SU-DHL-6 (cell line): ENCODE results near the gene FRMPD2.

Source experiments
- H2AFZ ChIP-seq: fragments of 200-600 bp; sonication (generic); 2 replicates; pipeline ENCODE4 v1.6.1; 2014; ENCODE audit warnings: low read depth, mild to moderate bottlenecking, moderate library complexity, mixed read lengths, antibody characterized with exemption, low read length; ENCODE audit not compliant: severe bottlenecking
- H3F3A ChIP-seq: fragments of 200-600 bp; shearing (Covaris generic); 2 replicates; pipeline ENCODE4 v1.6.0; 2016; ENCODE audit warnings: antibody characterized with exemption, mild to moderate bottlenecking; ENCODE audit not compliant: insufficient read depth
- H3K27ac ChIP-seq: fragments of 200-600 bp; sonication (generic); 2 replicates; pipeline ENCODE4 v1.5.1; 2016; ENCODE audit warnings: low read depth, mild to moderate bottlenecking, low read length, moderate library complexity, mixed read lengths
- H3K27me3 ChIP-seq: fragments of 200-600 bp; sonication (generic), shearing (Covaris generic); 2 replicates; pipeline ENCODE4 v1.6.0; 2014; ENCODE audit warnings: mild to moderate bottlenecking, low read length
- H3K36me3 ChIP-seq: fragments of 200-600 bp; sonication (generic); 2 replicates; pipeline ENCODE4 v1.6.1; 2014; ENCODE audit warnings: mild to moderate bottlenecking, low read length, mixed read lengths
- H3K4me2 ChIP-seq: fragments of 300-600, 200-600 bp; shearing (Covaris generic), sonication (generic); 2 replicates; pipeline ENCODE4 v1.6.0; 2014; ENCODE audit warnings: low read length, low read depth, mild to moderate bottlenecking; ENCODE audit not compliant: poor library complexity, severe bottlenecking
- H3K4me3 ChIP-seq: fragments of 200-600 bp; sonication (generic); 2 replicates; pipeline ENCODE4 v1.5.1; 2014; ENCODE audit warnings: antibody characterized with exemption, low read length, mild to moderate bottlenecking, mixed read lengths; ENCODE audit not compliant: insufficient read depth, poor library complexity, severe bottlenecking
- H3K79me2 ChIP-seq: fragments of 200-600 bp; sonication (generic); 2 replicates; pipeline ENCODE4 v1.6.1; 2014; ENCODE audit warnings: mild to moderate bottlenecking, low read length, moderate library complexity; ENCODE audit not compliant: insufficient read depth
- H3K9ac ChIP-seq: fragments of 200-600 bp; sonication (generic); 2 replicates; pipeline ENCODE4 v1.7.0; 2014; ENCODE audit warnings: mild to moderate bottlenecking, low read length
- H3K9me2 ChIP-seq: fragments of 200-600 bp; sonication (generic); replicated peaks from 2 replicates; pipeline ENCODE4 v1.6.1; 2014; ENCODE audit warnings: low read length; ENCODE audit not compliant: insufficient read depth
- H3K9me3 ChIP-seq: fragments of 200-600 bp; sonication (generic); 2 replicates; pipeline ENCODE4 v1.6.1; 2014; ENCODE audit warnings: low read length, mixed read lengths; ENCODE audit not compliant: insufficient read depth
- H4K20me1 ChIP-seq: fragments of 200-600 bp; sonication (generic); 2 replicates; pipeline ENCODE4 v1.6.1; 2014; ENCODE audit warnings: low read depth, mild to moderate bottlenecking, antibody characterized with exemption, low read length, moderate library complexity, mixed read lengths
- EZH2phosphoT487 ChIP-seq: fragments of 200-600 bp; sonication (generic), shearing (Covaris generic); conservative IDR thresholded peaks from 2 replicates; pipeline ENCODE4 v1.6.1; 2018; ENCODE audit warnings: mild to moderate bottlenecking, antibody characterized with exemption, low read length, moderate library complexity, mixed read lengths
- TF ChIP-seq, protein P1 (sequence below): fragments of 200-600 bp; sonication (generic); IDR thresholded peaks from one replicate; pipeline ENCODE4 v1.5.1; 2017; ENCODE audit warnings: antibody characterized with exemption, mild to moderate bottlenecking, low read length, moderate library complexity; ENCODE audit not compliant: insufficient read depth, poor library complexity, severe bottlenecking

The FRMPD2 gene

DNA sequence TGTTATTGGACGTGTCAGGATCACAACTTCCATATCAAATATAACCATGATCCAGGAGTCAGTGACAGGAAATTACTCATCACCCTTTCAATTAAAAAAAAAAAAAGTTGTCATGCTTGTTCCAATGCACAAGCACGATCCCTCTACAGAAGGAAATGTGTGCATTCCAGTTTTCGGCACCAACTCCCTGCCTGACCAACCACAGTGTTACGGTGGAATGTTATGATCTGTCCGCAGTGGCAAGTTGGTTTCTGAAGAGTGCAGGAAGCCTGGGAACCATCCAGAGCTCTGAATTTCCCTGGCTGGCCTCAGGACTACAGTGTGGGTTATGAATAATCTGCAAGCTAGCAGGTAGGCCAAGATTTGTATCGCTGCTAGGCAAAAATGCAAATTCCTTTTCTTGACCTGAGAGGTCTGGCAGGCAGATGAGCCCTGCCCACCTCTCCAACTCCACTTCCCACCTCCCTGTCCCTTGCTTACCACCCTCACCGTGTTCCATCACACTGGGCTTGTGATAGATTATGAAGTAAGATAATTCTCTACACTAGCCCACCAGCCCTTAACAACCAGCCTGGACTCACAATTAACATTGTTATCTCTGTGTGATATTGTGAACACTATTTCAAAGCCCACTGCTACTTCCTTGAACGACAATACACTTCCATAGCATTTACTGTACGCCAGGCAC, 20.4 kb downstream of the FRMPD2 start:
- H3K36me3 ChIP-seq, result no peaks in the 10 kb centered on the region
- no peak overlapping the region for H3K9ac ChIP-seq
- no peak overlapping the region for H3K27ac ChIP-seq
- no peak overlapping the region for H3K4me2 ChIP-seq
- no peaks in the 10 kb centered on the region for H4K20me1 ChIP-seq
- no peaks in the 10 kb centered on the region for H3F3A ChIP-seq
- H2AFZ ChIP-seq, result no peak overlapping the region
- H3K79me2 ChIP-seq, result no peaks in the 10 kb centered on the region
- TF ChIP-seq, protein P1, sequence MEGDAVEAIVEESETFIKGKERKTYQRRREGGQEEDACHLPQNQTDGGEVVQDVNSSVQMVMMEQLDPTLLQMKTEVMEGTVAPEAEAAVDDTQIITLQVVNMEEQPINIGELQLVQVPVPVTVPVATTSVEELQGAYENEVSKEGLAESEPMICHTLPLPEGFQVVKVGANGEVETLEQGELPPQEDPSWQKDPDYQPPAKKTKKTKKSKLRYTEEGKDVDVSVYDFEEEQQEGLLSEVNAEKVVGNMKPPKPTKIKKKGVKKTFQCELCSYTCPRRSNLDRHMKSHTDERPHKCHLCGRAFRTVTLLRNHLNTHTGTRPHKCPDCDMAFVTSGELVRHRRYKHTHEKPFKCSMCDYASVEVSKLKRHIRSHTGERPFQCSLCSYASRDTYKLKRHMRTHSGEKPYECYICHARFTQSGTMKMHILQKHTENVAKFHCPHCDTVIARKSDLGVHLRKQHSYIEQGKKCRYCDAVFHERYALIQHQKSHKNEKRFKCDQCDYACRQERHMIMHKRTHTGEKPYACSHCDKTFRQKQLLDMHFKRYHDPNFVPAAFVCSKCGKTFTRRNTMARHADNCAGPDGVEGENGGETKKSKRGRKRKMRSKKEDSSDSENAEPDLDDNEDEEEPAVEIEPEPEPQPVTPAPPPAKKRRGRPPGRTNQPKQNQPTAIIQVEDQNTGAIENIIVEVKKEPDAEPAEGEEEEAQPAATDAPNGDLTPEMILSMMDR, result no peak
- TF ChIP-seq EZH2phosphoT487, result no peak
- no peaks in the 10 kb centered on the region for H3K9me3 ChIP-seq
- no peaks in the 10 kb centered on the region for H3K9me2 ChIP-seq
- no peak overlapping the region for H3K4me3 ChIP-seq
- H3K27me3 ChIP-seq, result no peaks in the 10 kb centered on the region

DNA sequence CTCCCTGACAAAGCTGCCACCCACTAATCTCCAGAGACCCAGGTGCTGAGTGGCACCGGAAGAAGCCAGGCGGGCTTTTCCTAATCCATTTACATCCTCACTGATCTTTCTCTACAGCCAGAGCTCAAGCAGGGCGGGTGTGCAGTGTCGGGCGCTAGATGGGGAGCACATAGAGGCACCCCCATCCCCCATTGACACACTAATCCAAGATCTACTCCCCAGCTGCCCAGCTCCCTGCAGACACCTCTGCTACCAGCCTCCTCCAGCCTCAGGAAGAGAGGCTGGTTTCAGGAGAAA, 22.2 kb downstream of the FRMPD2 start:
- no peaks in the 10 kb centered on the region for H4K20me1 ChIP-seq
- no peaks in the 10 kb centered on the region for H3K9me3 ChIP-seq
- H3K9ac ChIP-seq, result no peak overlapping the region
- H3K27me3 ChIP-seq, result no peaks in the 10 kb centered on the region
- H3K9me2 ChIP-seq, result no peaks in the 10 kb centered on the region
- no peak overlapping the region for H3K4me3 ChIP-seq
- no peaks in the 10 kb centered on the region for H3F3A ChIP-seq
- H3K4me2 ChIP-seq, result no peak overlapping the region
- H2AFZ ChIP-seq, result no peak overlapping the region
- H3K79me2 ChIP-seq, result no peaks in the 10 kb centered on the region
- no peaks in the 10 kb centered on the region for H3K36me3 ChIP-seq
- TF ChIP-seq, protein P1, result no peak
- no peak for TF ChIP-seq EZH2phosphoT487
- H3K27ac ChIP-seq, result no peak overlapping the region

DNA sequence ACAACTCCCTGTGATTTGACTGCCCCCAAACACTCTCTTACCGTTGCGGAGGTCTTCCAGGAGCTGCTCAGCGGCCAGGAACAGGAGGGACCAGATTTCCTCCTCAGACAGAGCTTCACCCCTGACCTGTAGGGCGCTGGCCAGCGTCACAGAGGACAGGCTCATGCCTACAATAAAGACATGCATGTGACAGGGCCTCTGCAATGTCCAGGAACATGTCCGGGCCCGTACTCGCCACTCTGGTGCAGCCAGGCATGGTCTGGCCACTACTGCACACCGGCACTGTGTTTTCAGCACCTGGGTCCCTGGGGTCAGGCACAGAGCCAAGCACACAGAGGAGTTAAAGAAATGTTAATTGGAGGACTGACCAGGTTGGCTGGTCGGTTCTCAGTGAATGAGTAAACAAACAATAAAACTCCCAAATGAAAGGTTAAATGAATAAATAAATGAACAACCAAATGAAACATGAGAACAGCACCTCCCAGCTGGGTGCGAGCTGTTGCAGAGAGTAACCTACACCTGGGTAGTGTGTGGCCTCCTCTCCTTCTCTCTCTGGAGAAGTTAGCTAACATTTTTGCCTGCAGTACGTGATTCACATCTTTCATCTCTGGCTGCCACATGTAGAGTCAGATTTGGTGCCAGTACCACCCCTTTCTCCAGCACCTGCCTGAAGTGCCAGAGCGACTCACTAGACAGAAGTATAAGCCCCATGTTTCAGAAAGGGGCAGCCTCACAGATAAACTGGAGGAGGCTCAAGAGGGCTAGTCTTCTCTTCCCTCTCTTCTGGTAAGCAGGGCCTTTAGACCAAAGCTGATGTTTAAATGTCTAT, 22.8 kb downstream of the FRMPD2 start:
- Histone ChIP-seq H3K27ac (no peak overlapping the region), H3K4me2 (no peak overlapping the region), H3K9me2 (no peaks in the 10 kb centered on the region), H3K9me3 (no peaks in the 10 kb centered on the region), H4K20me1 (no peaks in the 10 kb centered on the region), H3K9ac (no peak overlapping the region), H2AFZ (no peak overlapping the region), H3F3A (no peaks in the 10 kb centered on the region), H3K4me3 (no peak overlapping the region), H3K36me3 (no peaks in the 10 kb centered on the region), H3K79me2 (no peaks in the 10 kb centered on the region), H3K27me3 (no peaks in the 10 kb centered on the region)
- no peak for TF ChIP-seq EZH2phosphoT487
- TF ChIP-seq, protein P1, result no peak
